22Rv1 (cell line): ENCODE data around the gene AP5S1.

Experiments used
- CTCF ChIP-seq: fragments of 450-650 bp; IDR thresholded peaks from 2 replicates; pipeline ENCODE4 v1.5.1; 2017; ENCODE audit warnings: mild to moderate bottlenecking
- ZFX ChIP-seq: fragments of 450-650 bp; IDR thresholded peaks from 2 replicates; pipeline ENCODE4 v1.6.1; 2017; ENCODE audit warnings: antibody characterized with exemption, borderline replicate concordance

- TF ChIP-seq CTCF (no peak), ZFX (no peak)
These were observed 8.5 kb downstream of the AP5S1 start for GRCh38 chr20:3828798-3829197.
